Central memory CD8-positive, alpha-beta T cell (primary cell): Measurements from ENCODE around the gene SPTB.
A peak's percentile ranks its signal among the peaks of the same experiment; 100 is the strongest.

Experiments
- ATAC-seq: fragments of 150-1000 bp; cut with Tn5 transposase; replicated peaks from 2 replicates; pipeline ENCODE4 v1.10.0; 2022; ENCODE audit warnings: mild to moderate bottlenecking, moderate FRiP score, moderate number of reproducible peaks; ENCODE audit not compliant: poor library complexity, severe bottlenecking; ENCODE audit errors: extremely low read depth
- DNase-seq, 2 donors: peaks; one replicate each; pipeline ENCODE4 v3.0.0; 2021; ENCODE audit warnings: low spot score in 2 of 2
- H3K27ac Mint-ChIP-seq: one replicate; pipeline ENCODE4 v1.8.0; 2022; ENCODE audit warnings: low read depth, mild to moderate bottlenecking, moderate library complexity, mixed read lengths
- H3K27me3 Mint-ChIP-seq: one replicate; pipeline ENCODE4 v1.8.0; 2022; ENCODE audit warnings: mixed read lengths
- H3K36me3 Mint-ChIP-seq: one replicate; pipeline ENCODE4 v1.8.0; 2022; ENCODE audit warnings: mild to moderate bottlenecking, moderate library complexity, mixed read lengths; ENCODE audit not compliant: insufficient read depth
- H3K4me1 Mint-ChIP-seq: one replicate; pipeline ENCODE4 v1.8.0; 2022; ENCODE audit warnings: mixed read lengths
- H3K4me3 Mint-ChIP-seq: one replicate; pipeline ENCODE4 v1.8.0; 2022; ENCODE audit warnings: mild to moderate bottlenecking, moderate library complexity, mixed read lengths
- H3K9me3 Mint-ChIP-seq: one replicate; pipeline ENCODE4 v1.8.0; 2022; ENCODE audit warnings: mixed read lengths

The SPTB gene

DNA sequence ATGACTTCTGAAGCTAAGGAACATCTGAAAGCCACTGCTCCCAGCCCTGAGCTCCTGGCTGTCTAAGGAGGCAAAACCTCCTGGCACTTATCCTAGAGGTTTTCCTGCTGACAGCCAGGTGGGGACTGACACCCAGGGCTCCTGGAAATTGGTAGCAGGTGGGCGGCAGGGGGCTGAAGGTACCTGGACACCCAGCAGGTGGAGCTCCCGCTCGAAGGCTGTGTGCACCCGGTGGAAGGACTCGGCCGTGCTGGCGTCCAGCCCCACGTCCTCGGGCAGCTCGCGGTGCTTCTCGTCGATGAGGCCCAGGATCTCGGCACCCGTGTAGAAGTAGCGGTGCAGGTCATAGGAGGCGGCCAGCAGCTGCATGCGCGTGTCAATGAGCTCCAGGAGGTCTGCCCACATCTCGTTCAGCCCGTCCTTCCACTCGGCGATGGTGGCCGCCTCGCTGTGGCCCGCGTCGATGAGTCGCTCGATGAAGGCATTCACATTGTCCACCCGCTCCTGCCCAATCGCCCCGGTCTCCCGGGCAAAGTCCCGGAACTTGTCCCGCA is 107.2 kb downstream of the SPTB start:
- Mint-ChIP-seq H3K4me1 (no peaks in the 10 kb centered on the region), H3K27me3 (no peaks in the 10 kb centered on the region), H3K9me3 (no peaks in the 10 kb centered on the region), H3K27ac (no peak overlapping the region), H3K4me3 (no peak overlapping the region), H3K36me3 (peaks cover 4% of the 10 kb centered on the region)
- DNase-seq (no peak), ATAC-seq (no peak)

DNA sequence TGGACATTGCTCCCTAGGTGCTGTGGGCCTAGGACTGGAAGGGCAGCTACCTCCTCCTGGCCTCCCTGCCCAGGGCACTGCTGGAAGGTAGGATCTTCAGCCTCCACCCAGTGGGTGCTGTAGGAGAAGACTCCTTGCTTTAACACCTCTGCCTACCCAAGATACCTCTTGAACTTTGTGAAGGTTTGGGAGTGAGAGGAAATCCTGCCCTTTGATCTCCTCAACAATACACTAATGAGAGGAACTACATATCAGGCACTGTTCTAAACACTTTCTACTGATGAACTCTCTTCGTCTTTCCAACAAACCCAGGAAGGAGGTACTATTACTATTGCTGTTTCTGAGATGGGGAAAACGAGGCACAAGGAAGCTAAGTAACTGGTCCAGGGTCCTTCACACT is 108.5 kb downstream of the SPTB start:
- peaks cover 4% of the 10 kb centered on the region for H3K36me3 Mint-ChIP-seq
- no peak overlapping the region for H3K4me3 Mint-ChIP-seq
- ATAC-seq (no peak), DNase-seq (no peak)
- H3K27me3 Mint-ChIP-seq, result no peaks in the 10 kb centered on the region
- H3K27ac Mint-ChIP-seq, result no peak overlapping the region
- no peaks in the 10 kb centered on the region for H3K4me1 Mint-ChIP-seq
- no peaks in the 10 kb centered on the region for H3K9me3 Mint-ChIP-seq

DNA sequence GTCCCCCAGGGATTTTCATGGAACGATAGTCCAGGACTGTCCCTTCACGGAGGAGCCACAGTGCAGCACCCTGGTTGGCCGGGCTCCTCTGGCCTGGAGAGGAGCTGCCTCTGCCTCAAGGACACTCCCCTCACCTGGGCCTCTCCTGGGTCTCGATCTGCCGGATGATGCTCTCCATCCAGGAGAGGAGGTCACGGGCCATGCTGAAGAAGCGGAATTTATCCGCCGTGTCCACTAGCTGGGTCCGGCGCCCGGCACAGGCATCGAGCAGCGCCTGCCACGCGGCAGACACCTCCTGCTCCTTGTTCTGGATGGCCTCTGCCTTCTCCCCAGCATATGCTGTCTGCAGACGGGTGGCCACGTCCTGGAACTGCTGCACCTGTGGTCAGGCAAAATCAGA is 109.0 kb downstream of the SPTB start:
- no peak for ATAC-seq
- Mint-ChIP-seq H3K4me3 (no peak overlapping the region), H3K27me3 (no peaks in the 10 kb centered on the region), H3K4me1 (no peaks in the 10 kb centered on the region), H3K36me3 (peaks cover 4% of the 10 kb centered on the region), H3K9me3 (no peaks in the 10 kb centered on the region), H3K27ac (no peak overlapping the region)
- DNase-seq, result no peak

DNA sequence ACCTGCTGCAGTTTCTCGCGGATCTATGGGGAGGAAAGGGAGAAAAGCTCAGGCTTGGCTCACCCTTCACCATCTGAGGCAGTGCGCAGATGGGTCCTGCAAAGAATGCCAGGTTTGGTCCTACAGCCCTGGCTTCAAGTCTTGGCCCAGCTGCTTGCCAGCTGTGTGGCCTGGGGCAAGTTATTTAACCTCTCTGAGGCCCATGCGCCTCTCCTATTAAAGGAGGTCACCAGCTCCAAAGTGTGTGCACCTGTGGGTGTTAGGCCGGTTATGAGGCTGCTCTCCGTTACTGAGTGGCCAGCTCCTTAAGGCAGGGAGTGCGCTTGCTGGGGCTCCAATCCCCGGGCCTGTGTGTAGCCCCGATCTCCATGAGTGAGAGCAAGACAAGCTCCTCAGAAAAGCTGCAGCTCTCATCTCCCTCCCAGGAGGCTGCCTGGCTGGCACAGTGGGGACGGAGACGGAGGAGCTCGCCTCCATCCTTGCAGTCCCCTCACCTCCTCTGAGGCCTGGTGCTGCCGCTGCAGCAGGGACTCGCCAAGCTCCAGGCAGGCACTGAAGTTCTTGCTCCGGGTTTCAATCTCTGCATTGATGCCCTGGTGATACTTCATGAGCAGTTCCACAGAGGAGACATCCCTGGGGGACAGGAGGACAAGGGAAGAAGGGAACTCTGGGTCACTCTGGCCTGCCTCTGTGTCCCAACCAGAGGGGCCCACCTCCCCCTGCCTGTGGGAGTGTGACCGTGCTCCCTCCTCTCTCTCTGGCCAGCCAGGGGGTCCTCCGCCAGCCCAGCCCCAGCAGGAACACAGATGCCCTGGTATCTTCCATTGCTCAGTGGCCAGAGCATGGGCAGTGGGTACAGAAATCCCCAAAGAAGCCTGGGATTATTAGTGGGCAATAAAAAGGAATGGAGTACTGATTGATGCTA is 110.3 kb downstream of the SPTB start:
- H3K9me3 Mint-ChIP-seq, result no peaks in the 10 kb centered on the region
- no peak overlapping the region for H3K27ac Mint-ChIP-seq
- no peak overlapping the region for H3K4me3 Mint-ChIP-seq
- DNase-seq (no peak), ATAC-seq (no peak)
- no peaks in the 10 kb centered on the region for H3K4me1 Mint-ChIP-seq
- peaks cover 4% of the 10 kb centered on the region for H3K36me3 Mint-ChIP-seq
- H3K27me3 Mint-ChIP-seq, result no peaks in the 10 kb centered on the region

DNA sequence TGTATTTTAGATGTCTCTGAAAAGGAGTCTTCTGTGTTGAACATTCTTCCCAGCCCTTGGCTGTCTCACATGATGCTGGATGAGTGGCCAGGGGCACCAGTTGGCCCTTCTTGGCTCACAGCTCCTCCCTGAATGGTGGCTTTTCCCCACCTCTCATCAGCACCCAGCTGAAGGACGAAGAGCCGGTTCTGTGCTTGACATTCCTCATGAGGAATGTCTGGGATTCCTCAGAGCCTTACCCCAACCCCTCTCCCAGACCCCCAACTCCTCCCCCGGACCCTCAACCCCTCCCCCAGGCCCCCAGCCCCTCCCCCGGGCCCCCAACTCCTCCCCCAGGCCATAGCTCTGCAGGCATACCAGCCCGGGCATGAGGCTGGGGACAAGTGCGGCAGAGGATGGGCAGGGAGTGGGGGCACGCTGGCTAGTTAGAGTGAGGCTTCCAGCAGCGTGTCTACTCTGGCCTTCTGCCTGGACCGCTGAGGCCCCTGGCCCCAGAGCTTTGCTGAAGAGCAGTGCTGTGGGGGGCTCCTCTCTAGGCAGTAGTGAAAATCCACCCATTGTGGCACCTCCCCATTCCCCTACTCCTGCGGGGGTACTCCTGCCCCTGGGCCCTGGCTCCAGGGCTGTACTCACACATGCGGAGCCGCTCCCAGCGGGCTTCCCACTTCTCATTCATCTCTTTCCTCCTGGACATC is 111.2 kb downstream of the SPTB start:
- Mint-ChIP-seq H3K36me3 (peaks cover 4% of the 10 kb centered on the region), H3K4me3 (no peak overlapping the region), H3K27me3 (no peaks in the 10 kb centered on the region), H3K27ac (no peak overlapping the region), H3K4me1 (peaks cover 3% of the 10 kb centered on the region), H3K9me3 (no peaks in the 10 kb centered on the region)
- ATAC-seq (no peak), DNase-seq (no peak)

DNA sequence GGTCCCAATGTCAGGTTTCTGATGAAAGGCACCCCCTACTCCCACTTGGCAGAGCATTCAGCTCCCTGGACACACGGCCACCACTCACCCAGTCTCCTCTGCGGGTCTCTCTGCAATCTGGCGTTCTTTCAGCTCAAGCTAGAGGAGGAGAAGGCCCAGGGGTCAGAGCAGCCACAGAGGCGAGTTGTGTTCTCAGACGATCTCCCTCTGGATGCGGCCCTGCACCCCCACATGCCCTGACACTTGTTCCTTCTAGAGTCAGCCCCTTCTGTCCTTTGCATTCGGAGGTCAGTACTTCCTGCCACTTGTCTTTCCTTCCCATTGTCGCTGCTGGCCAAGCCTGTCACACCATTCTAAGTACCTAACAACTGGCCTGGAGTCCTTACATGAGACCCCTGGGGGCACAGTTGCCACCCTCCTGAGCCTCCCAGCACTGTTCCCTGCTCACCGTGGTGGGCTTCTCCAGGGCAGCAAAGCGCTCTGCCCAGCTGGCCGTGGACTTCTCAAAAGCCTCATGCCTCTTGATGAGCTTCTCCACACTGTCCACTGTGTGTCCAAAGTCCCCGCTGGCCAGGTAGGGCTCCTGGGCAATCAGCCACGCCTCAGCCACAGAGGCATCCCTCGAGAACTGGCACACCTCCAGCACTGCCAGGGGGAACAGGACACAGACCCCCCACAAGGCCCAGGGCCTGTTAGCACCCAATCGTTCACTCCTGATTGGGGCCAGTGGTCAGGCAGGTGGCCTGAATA is 112.3 kb downstream of the SPTB start:
- no peaks in the 10 kb centered on the region for H3K9me3 Mint-ChIP-seq
- H3K27ac Mint-ChIP-seq, result no peak overlapping the region
- ATAC-seq, result no peak
- no peaks in the 10 kb centered on the region for H3K27me3 Mint-ChIP-seq
- peaks cover 4% of the 10 kb centered on the region for H3K36me3 Mint-ChIP-seq
- H3K4me1 Mint-ChIP-seq, result peaks cover 15% of the 10 kb centered on the region
- no peak overlapping the region for H3K4me3 Mint-ChIP-seq
- DNase-seq, result no peak

DNA sequence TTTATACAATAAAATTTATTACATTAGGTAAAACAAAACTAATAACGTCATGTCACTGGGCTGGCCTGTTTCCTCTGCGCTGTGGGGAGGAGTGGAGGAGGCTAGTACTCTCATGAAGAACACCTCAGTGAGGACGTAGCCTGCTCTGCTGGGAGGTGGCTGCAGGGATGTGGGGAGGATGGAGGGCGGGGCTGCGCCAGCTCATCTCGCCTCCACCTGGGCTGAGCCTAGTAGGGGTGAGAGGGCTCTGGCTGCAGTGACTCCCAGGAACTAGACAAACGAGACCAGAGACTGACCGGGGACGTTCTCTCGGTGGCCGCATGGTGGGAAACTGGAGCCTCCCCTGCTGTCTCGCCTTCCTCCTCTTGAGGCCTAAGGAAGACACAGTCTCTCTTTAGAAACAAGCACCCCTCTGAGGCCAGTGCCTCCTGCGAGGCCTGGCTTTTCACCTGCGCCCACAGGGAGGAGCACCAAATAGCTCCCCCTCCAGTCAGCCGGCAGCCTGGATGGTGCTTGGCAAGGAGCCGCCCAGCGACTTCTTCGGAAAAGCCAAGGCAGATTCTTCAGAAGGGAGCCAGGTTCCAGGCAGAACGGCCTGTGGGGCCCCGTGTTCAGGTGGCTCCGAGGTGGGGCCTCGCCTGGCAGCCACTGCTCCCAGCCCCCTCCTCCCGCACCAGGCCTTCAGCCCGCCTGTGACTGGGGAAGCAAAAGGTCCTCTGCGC is 113.1 kb downstream of the SPTB start:
- peaks cover 3% of the 10 kb centered on the region for H3K27me3 Mint-ChIP-seq
- H3K4me1 Mint-ChIP-seq, result peaks cover 23% of the 10 kb centered on the region
- ATAC-seq (no peak), DNase-seq (no peak)
- H3K36me3 Mint-ChIP-seq, result peaks cover 5% of the 10 kb centered on the region
- no peak overlapping the region for H3K4me3 Mint-ChIP-seq
- H3K9me3 Mint-ChIP-seq, result no peaks in the 10 kb centered on the region
- H3K27ac Mint-ChIP-seq, result no peak overlapping the region

DNA sequence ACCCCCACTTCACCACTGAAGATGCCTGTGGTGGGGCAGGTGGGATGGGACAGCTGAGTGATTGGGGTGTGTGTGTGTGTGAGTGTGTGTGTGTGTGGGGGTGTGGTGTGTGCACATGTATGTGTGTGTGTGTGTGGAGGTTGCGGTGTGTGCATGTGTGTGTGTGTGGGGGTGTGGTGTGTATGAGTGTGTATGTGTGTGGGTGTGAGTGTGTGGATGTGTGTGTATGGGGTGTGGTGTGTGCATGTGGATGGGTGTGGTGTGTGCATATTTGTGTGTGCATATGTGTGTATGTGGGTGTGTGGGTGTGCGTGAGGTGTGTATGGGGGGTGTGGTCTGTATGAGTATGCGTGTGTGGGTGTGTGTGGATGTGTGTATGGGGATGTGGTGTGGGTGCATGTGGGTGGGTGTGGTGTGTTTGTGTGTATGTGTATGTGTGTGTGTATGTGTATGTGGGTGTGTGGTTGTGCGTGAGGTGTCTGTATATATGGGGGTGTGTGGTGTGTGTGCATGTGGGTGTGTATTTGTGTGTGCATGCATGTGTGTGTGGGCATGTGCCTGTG is 113.9 kb downstream of the SPTB start:
- H3K9me3 Mint-ChIP-seq, result no peaks in the 10 kb centered on the region
- ATAC-seq (no peak), DNase-seq (no peak)
- no peak overlapping the region for H3K4me3 Mint-ChIP-seq
- H3K27ac Mint-ChIP-seq, result no peak overlapping the region
- peaks cover 31% of the 10 kb centered on the region for H3K4me1 Mint-ChIP-seq
- peaks cover 5% of the 10 kb centered on the region for H3K36me3 Mint-ChIP-seq
- peaks cover 10% of the 10 kb centered on the region for H3K27me3 Mint-ChIP-seq

DNA sequence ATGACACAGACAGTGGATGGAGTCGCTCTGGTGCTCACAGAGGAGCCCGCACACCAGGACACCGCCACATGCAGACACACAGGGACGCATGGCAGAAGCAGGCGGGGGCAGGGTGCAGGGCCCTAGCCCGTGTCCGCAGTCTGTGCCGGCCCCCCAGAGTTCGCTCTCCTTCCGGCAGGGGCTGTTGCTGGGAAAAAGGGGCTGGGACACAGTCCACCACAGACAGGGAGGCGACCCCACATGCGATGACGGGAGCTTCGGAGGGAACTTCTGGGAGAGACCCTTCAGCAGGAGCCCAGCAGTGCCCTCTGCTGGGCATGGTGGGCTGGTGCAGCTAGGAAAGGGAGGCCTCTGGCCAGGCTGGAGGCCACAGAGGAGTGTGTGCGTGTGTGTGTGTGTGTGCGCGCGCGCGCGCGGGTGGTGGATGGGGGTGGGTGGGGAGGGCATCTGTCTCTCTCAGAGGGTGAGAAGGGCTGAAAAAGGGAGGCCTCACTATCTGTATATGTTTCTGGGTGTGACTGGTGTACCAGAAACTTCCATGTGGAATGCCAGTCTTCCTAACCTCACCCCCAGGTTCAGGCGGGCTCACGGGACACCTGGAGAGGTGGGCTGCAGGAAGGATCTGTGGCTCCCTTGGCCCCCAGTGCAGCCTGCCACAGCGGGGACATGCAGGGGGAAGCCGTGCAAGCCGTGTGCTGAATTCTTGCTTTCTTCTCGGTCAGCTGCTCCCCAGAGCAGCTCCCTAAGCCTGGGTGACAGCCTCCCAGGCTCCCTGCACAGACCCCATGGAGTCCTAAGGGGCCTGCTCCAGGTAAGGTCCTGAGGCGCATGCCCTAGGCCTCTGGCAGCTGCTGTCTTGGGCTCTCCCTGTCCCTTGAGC is 114.8 kb downstream of the SPTB start:
- H3K4me3 Mint-ChIP-seq, result peak overlapping the region; percentile 46

DNA sequence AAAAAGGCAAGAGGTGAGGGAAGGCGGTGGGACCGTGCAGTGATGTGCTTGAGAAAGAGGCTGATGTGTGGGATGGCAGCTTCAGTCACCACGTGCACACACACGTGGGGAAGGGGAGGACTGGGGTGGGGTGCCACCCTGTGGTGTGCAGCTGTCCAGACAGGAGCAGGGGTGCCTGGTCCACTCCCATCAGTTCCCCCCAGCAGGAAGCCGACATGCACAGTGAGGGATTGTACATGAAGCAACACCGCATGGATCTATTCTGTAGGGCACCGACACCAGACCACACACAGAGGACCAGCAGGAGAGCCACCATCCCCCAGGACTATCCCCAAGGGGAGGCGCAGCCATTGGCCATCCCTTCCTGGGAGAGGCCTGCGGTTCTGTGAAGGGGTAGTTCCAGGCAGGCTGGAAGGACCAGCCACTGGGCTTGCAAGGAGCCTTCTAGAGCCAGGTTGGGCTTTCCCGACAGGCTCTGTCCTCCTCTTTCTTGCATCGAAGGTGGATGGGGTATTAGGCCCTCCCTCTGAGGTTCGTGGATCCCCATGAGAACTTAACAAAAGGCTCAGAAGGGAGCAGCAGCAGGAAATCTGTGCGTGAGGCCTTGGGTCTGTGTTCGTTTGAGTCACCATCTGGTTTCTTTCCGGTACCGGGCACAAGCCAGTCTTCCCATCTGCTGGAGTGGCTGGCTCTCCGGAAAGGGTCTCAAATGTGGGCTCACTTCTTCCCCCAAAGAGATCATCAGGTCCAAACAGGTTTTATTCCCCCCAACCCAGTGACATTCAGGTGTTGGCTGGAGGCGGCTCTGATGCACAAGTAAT is 115.7 kb downstream of the SPTB start:
- peak overlapping the region; percentile 46 for H3K4me3 Mint-ChIP-seq
- no peak for DNase-seq

More for the DNA sequence above, 114.8 kb downstream of the SPTB start:
- H3K4me1 Mint-ChIP-seq, result peaks cover 40% of the 10 kb centered on the region
- no peaks in the 10 kb centered on the region for H3K9me3 Mint-ChIP-seq
- peaks cover 5% of the 10 kb centered on the region for H3K36me3 Mint-ChIP-seq
- peak; percentile 47 for ATAC-seq
- peak; percentile 47 to 56 for DNase-seq
- peaks cover 13% of the 10 kb centered on the region for H3K27me3 Mint-ChIP-seq
- H3K27ac Mint-ChIP-seq, result no peak overlapping the region

More for the DNA sequence above, 115.7 kb downstream of the SPTB start:
- Mint-ChIP-seq H3K27ac (no peak overlapping the region), H3K4me1 (peaks cover 47% of the 10 kb centered on the region), H3K27me3 (peaks cover 13% of the 10 kb centered on the region), H3K36me3 (peaks cover 5% of the 10 kb centered on the region), H3K9me3 (no peaks in the 10 kb centered on the region)
- no peak for ATAC-seq
